NCI-H82 (cell line): Measurements from ENCODE around the gene GMFB.
A peak's percentile ranks its signal among the peaks of the same experiment; 100 is the strongest.
"Not testable (repeated sequence)": the region's sequence is repeated elsewhere in the genome, so short reads cannot be mapped to it uniquely, and the experiment has no call there.

ENCODE experiments used
- DNase-seq: peaks from one replicate; lab custom pipeline; 2025; lab: John Stamatoyannopoulos, UW

The GMFB gene

DNA sequence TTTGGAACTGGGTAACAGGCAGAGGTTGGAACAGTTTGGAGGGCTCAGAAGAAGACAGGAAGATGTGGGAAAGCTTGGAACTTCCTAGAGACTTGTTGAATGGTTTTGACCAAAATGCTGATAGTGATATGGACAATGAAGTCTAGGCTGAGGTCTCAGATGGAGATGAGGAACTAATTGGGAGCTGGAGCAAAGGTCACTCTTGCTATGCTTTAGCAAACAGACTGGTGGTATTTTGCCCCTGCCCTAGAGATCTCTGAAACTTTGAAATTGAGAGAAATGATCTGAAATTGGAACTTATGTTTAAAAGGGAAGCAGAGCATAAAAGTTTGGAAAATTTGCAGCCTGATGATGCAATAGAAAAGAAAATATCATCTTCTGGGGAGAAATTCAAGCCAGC lies 30.2 kb downstream of the GMFB start:
- DNase-seq: not testable (repeated sequence)

DNA sequence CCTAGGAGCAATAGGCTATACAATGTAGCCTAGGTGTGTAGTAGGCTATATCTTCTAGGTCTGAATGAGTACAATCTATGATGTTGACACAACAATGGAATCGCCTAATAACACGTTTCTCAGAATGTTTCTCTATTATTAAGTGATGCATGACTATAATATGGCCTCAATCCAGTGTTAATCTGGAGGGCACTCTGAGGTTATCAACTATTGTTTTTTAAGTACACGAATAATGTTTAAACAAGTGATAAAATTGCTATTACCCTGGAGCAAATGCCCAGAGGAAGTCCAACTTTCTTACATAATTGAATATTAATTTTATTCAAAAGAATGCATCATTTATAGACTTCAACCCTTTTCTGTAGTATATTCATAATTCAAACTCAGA lies 31.2 kb downstream of the GMFB start:
- no peak for DNase-seq

DNA sequence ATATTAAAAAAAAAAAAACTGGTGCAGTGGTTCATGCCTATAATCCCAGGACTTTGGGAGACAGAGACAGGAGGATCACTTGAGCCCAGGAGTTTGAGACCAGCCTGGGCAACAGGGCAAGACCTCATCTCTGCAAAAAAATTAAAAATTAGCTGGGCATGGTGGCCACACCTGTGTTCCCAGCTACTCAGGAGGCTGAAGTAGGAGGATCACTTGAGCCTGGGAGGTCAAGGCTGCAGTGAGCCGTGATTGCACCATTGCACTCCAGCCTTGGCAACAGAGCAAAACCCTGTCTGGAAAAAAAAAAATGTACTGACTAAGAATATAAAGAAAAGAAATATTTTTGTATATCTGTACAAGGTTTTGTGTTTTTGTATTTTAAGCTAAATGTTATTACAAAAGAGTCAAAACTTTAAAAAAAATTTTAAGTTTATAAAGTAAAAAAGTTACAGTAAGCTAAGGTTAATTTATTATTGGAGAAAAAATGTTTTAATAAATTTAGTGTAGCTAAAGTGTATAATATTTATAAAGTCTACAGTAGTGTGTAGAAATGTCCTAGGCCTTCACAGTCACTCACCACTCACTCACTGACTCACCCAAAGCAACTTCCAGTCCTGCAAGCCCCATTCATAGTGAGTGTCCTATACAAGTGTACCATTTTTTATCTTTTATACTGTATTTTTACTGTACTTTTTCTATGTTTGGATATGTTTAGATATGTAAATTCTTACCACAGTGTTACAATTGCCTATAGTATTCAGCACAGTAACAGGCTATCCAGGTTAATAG lies 31.8 kb downstream of the GMFB start:
- not testable (repeated sequence) for DNase-seq

DNA sequence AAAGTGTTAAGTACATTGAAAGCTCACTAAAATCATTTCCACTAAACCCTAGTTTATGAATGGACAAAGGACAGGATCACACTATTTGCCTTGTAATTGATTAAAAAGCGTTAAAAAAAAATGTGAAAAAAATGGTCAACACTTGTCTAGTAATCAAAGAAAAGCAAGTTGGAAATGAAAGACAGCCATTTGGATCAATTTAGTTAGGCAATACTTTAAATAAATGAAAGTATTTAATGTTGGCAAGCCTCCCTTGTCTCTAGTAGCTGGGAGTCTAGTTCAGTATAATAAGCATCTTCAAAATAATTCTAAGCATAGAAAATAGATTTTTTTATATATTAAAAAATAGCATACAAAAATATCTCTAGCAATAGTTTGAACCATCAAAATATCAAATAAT lies 33.4 kb downstream of the GMFB start:
- DNase-seq: no peak

DNA sequence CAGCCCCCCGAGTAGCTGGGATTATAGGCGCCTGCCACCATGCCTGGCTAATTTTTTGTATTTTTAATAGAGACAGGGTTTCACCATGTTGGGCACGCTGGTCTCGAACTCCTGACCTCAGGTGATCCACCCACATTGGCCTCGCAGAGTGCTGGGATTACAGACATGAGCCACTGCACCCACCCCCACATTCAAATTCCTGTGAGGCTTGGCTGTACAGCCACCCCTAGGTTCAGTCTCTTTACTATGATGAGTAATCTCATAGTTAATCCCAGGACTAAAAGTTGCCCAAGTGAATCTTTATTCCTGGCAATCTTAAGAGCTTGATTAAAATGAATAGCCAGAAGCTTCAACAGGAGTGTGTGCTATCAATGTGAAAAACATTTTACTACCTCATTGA lies 34.8 kb downstream of the GMFB start:
- DNase-seq: peak; percentile 35

DNA sequence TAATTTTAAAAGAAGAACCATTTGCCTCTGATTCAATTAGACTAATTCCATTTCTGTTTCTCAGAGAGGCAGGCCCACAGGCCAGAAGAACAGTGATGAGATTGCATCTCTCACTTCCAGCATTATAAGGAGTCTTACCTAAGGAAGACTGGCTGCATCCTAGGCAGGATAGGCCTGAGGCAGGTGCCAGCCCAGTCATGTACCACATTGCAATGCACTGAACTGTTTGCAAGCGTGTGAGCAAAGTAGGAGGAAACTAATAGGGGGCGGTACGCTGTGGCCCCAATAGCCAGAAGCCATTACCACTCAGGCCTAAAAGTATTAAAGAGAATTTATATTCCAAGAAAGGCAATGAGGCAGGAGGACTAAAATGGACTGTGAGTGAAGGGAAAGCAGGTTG lies 35.5 kb downstream of the GMFB start:
- no peak for DNase-seq

DNA sequence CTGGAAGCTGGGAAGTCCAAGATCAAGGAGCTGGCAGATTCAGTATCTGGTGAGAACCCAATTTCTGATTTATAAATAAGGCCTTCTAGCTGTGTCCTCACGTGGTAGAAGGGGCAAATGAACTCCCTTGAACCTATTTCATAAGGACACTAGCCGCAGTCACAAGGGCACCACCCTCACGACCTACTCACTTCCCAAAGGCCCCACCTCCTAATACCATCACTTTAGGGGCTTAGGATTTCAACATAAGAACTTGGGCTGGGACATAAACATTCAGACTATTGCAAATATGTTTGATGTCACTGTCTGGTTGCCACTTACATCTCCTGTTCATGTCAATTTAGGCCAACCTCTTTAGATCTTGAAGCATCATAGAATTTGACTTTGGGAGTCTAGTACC lies 36.8 kb downstream of the GMFB start:
- no peak for DNase-seq

DNA sequence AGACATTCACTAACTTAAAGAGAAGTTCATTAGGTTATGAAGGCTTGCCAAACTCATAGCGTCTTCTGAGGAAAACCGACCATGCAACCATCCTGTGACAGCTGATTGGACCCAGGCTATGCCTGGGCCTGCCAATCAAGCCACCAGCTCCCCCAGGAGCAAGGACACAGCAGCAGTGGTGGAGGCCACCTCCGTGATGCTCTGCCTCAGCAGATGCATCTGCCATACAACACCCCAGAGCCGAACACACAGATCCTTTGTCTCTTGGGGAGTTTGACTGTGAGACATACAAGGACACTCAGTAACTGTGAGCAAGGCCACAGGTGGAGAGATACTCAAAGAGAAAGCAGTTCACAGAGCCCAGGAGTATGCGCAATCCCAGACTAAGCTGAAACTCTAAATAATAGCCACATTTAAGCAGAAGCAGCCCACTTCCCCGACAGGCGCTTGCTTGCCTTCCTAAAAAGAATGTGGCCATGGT lies 37.6 kb downstream of the GMFB start:
- DNase-seq: no peak

DNA sequence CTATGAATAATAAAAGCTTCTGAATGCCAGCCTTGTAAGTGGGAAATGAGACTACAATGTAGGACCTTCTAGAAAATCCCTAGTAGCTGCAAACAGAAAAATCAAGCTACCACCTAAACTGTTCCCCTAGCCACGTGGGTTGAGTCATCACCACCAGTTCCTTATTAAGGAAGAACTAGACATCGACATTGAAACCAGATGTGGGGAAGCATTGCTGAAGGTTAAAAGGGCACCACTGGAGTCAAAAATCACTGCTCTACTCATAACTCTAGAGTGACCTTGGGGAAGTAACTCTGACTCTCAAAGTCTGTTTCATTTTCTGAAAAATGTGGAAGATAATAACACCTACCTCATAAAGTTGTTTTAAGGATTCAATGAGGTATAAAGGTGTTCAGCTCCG lies 38.2 kb downstream of the GMFB start:
- DNase-seq: no peak

DNA sequence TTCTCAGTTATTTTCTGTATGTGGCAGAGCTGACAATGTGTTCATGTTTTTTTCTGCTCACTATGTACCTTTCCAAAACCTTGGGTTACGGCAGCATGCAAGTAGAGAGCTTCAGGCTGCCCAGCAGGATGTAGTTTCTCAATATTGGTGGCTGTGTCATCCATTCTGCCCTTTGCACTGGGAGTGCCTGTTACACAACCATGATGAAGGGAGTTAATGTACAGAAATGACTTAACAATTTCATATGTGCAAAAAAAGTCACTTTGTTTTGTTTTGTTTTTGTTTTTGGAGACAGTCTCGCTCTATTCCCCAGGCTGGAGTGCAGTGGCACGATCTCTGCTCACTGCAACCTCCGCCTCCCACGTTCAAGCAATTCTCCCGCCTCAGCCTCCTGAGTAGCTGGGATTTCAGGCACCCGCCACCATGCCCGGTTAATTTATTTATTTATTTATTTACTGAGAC lies 41.5 kb downstream of the GMFB start:
- no peak for DNase-seq

DNA sequence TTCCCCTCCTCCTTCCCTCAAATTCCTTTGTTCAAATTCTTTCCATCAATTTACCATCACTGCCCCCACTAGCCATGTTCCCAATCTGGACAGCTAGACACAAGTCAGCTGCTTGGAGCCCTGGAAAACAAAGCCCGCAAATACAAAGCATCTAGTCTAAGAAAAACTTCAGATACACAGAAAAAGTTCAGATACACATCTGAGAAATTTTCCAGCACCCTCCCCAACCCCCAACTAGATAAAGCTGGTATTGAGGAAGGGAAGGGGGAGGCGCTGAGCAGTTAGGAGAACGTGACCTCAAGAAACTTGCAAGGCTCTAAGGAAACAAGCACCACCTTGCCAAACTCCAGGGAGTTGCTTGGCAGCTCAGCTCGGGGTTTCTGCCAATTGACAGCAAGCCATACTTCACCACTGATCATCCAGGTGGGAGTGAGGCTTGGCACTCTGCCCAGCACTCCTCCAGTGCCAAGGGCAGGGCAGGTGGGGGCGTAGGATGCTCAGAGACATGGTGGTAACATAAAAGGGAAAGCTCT lies 42.6 kb downstream of the GMFB start:
- DNase-seq: no peak

DNA sequence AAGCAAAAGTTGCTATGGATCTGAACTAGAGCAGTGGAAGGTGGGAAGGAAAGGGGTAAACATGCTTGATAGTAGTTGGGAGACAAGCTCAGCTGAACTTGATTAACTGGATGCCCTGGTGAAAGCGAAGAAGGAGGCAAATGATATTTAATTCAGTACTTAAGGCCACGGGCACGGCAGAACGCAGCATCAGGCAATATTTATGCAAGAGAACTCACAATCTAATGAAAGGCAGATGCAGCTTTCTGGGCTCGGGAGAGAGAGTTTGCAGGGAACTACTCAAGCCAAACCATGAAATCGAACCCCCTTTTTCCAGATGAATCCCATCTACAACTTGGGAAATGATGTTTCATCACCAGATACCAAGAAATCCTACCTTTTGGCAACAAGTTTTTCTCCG lies 44.1 kb downstream of the GMFB start:
- no peak for DNase-seq

DNA sequence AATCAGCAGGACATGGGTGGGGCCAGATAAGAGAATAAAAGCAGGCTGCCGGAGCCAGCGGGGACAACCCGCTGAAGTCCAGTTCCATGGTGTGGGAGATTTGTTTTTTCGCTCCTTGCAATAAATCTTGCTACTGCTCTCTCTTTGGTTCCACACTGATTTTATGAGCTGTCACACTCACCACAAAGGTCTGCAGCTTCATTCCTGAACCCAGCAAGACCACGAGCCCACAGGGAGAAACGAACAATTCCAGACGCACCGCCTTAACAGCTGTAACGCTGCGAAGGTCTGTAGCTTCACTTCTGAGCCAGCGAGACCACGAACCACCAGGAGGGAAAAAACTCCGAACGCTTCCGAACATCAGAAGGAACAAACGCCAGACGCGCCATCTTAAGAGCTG lies 44.8 kb downstream of the GMFB start:
- no peak for DNase-seq

DNA sequence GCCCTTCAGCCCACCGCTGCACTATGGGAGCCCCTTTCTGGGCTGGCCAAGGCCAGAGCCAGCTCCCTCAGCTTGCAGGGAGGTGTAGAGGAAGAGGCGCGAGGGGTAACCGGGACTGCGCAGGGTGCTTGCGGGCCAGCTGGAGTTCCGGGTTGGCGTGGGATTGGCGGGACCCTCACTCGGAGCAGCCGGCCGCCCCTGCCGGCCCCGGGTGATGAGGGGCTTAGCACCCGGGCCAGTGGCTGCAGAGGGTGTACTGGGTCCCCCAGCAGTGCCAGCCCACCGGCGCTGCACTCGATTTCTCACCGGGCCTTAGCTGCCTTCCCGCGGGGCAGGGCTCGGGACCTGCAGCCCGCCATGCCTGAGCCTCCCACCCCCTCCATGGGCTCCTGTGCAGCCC lies 45.8 kb downstream of the GMFB start:
- DNase-seq: not testable (repeated sequence)

DNA sequence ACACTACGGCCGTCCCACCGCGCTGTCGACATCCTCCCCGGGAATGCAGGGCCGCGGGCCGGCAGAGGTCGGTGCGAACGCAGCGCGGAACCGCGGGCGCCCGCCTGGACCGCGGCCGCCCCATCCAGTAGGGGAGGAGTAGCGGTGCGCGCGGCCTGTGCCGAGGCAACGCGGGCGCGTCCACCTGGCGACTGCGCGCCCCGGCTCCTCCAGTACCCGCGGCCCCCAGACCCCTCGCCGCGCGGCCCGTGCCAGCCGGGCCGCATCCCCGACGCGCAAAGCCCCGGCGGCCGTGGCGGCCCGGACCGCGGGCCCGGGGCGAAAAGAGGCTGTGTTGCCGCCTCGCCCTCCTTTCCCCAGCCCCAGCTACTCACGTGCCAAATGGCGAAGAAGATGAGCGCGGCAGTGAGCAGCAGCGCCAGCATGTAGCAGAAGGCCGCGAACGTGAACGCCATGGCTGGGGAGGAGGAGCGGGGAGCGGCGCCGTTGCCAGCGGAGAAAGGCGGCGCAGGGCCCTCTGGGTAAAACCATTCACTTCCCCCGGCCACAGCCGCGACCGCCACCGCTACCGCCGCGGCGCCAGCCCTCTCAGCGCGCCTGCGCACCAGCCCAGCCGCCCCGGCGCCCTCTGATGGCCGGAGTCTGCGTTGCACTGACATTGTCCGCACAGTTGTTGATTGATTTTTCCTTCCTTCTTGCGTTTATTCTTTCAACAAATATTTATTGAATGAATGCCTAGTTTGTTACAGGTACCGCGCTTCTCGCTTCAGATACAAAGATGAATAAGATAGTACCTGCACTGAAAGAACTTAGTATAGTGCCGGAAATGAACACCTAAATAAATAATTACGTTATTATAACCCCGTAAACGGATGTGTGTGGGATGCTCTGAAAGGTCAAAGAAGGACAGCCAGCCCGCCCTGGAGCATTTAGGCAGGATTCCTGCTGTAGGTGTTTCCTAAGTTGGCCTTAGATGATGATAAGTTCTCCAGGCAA lies 47.6 kb downstream of the GMFB start, which contains the start of gene CNIH1:
Gene CNIH1, minus strand, starts transcription at position 502 of the 996 bp plus-strand sequence. Its CDS starts 47 bp downstream, at position 455.
- peak; percentile 92 for DNase-seq

DNA sequence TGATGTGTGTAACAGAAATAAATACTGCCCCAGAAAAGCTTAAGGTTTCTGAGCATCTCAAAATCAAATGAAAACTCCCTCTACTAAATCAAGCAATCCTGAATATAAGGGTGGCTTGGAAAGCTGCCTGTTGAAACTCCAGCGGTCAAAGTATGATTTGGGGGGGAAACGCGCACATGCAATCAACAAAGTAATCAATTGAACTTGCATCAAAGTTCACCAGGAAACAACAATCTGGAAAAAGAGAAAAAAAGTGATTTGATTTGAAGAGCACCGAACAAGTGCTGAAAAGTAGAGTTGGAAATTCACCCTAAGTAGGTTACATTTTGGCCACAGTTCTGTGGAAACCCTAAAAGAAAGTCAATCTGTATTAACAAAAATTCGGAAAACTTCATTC lies 48.3 kb downstream of the GMFB start:
- DNase-seq: no peak

DNA sequence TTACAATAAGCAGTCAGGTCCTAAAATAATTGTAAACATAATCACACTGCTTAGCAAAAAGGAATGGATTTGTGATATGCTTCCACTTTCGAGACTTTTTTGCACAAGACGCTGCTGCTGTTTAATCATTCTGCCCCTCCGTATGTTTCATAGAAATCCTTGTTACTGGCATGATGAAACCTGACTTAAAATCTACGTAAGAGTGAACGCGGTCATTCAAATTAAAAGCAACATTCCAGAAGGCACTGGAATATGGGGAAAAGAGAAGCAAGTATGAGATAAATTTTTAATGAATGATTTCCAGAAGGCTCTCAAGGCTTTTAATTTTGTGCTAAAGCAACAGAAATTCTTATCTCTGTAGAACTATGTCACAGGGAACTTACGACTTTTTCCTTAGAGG lies 48.7 kb downstream of the GMFB start:
- no peak for DNase-seq

DNA sequence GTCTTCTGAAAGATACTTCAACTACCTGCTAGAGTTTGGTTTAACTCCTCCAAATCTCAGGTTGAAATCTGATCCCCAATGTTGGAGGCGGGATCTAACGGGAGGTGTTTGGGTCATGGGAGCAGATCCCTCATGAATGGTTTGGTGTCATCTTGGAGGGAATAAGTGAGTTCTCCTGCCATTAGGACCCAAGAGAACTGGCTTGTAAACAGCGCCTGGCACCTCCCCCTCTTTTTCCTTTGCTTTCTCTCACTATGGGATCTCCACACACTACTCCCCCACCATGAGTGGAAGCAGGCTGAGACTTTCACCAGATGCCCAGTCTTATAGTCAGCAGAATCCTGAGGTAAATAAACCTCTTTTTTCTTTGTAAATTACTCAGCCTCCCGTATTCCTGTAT lies 50.1 kb downstream of the GMFB start:
- peak; percentile 29 for DNase-seq

DNA sequence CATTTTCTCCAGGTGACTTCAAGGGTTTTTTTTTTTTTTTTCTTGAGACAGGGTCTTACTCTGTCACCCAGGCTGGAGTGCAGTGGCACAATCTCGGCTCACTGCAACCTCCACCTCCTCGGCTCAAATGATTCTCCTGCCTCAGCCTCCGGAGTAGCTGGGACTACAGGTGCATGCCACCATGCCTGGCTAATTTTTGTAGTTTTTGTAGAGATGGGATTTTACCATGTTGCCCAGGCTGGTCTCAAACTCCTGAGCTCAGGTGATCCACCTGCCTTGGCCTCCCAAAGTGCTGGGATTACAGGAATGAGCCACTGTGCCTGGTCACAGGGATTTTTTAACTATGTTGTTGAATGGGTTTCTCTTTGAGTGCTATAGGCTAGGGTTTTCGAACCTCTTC lies 50.8 kb downstream of the GMFB start:
- DNase-seq: not testable (repeated sequence)

DNA sequence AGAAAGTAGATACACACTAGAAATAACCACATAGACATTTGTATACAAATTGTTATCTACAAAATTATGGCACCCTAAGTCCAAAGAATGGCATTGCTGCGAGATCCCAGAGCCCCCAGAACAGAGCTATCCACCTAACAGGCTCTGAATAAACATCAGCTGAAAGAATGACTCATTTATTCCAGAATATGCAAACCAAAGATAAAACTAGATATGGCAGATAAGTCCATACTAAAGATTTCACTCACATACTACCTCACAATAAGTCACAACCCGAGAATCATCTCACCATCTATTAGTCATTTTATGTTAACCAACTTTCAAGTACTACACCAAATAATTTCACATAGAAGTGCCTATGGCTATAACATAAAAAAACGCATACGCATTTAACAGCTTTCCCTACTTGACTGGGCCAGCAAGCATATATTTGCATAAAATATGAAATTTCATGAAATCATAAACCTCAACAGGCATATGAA lies 53.2 kb downstream of the GMFB start:
- DNase-seq: no peak

DNA sequence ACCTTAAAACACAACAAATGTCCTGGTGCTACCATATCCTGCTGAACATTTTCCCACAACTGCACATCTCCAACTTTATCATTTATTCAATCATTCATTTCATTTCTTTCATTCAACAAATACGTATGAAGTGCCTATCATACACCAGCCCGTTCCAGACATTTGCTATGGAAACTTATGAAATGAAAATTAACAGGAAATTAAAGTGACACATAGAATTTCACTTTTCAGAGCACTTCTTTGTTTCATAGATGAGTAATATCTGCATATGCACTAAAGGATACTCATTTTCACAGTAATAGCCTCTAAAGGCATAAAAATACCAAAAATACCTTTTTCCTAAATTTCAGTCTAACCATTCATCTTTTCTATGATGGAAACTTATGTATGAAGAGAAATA lies 60.3 kb downstream of the GMFB start:
- no peak for DNase-seq

DNA sequence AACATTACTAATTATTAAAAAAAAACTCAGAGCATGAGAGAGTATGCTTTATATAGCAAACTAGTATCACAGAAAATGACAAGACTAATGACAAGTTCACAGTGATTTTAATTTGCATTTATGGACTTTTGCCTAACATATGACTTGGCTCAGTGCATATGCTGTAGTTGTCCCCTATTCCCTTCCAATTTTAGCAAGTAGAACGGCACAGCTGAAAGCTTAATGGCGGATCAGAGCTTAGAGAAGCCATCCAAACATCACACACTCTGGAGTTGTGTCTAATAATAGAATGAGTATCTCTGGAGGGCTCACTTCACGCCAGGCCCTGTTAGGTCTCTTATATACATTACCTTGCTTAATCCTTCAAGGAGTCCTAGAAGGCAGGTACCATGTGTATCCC lies 60.9 kb downstream of the GMFB start:
- no peak for DNase-seq
